ENCODE data around the gene THOC6. TPM values are rescaled to one million over a fixed set of nuclear protein-coding genes. Genes with fewer than 3 reads are reported as not detected.

Gene THOC6
- total and polyA plus RNA-seq, 9 of the 15 experiments (the other 6 are each of a cell fraction or from before 2014, with no cell fraction given): 2.5 to 65.4 (median 42.3) TPM

DNA sequence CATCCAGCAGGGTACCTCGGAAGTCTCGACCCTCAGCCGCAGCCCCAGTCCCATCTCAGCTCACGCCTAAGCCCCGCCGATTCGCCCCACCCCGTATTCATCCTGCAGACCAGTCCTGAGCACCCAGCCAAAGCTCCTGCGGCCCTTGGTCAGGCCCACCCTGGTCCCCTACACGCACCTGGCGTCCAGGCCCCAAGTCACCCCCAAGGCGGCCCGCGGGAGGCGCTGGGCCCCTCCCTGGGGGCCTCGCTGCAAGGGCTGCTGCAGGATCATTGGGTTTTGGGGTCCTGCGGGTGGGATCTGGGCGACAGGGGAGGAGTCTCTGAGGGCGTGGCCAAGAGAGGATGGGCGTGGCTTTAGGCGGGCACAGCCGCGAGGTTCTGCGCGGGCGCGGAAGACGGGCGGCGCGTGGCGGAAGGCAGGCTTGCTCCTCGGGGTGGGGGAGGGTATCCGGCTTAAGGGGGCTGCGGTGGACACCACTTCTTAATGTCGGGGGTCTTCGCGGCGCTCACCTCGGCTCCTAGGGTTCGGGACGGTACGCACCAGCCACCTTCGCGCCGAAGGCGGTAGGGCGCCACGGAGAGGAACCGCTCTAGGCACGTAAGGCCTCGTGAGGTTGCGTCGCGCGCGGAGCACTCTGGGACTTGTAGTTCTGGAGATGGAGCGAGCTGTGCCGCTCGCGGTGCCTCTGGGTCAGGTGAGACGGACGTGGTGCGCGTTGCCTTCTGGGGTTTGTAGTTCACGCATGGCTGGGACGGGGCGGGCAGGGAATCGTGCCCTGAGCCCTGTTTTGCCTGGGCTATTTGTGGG is at the start of gene THOC6, which contains the start of gene HCFC1R1 (continued):
- TF ChIP-seq, protein P1, sequence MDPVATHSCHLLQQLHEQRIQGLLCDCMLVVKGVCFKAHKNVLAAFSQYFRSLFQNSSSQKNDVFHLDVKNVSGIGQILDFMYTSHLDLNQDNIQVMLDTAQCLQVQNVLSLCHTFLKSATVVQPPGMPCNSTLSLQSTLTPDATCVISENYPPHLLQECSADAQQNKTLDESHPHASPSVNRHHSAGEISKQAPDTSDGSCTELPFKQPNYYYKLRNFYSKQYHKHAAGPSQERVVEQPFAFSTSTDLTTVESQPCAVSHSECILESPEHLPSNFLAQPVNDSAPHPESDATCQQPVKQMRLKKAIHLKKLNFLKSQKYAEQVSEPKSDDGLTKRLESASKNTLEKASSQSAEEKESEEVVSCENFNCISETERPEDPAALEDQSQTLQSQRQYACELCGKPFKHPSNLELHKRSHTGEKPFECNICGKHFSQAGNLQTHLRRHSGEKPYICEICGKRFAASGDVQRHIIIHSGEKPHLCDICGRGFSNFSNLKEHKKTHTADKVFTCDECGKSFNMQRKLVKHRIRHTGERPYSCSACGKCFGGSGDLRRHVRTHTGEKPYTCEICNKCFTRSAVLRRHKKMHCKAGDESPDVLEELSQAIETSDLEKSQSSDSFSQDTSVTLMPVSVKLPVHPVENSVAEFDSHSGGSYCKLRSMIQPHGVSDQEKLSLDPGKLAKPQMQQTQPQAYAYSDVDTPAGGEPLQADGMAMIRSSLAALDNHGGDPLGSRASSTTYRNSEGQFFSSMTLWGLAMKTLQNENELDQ (CRISPR knock-in tag; IDR thresholded peaks at IDR 0.05; ENCODE audit: borderline replicate concordance): no peak
- no peak for TF ChIP-seq ZNF239 (CRISPR knock-in tag; IDR thresholded peaks at IDR 0.05)
- no peak for TF ChIP-seq DLX4 (CRISPR knock-in tag; IDR thresholded peaks at IDR 0.05)
- no peak for TF ChIP-seq PTRF (tag; IDR thresholded peaks at IDR 0.05)
- TF ChIP-seq, protein P2, sequence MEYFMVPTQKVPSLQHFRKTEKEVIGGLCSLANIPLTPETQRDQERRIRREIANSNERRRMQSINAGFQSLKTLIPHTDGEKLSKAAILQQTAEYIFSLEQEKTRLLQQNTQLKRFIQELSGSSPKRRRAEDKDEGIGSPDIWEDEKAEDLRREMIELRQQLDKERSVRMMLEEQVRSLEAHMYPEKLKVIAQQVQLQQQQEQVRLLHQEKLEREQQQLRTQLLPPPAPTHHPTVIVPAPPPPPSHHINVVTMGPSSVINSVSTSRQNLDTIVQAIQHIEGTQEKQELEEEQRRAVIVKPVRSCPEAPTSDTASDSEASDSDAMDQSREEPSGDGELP (CRISPR knock-in tag; IDR thresholded peaks at IDR 0.05; ENCODE audit: borderline replicate concordance): peak; percentile 90
- peak; percentile 58; the same call in 1 of the 2 replicates for TF ChIP-seq KAT7 (CRISPR knock-in tag; IDR thresholded peaks at IDR 0.05; ENCODE audit: borderline replicate concordance)
- TF ChIP-seq HNRNPL (IDR thresholded peaks at IDR 0.05; ENCODE audit: low read depth, low read length): 0 out of 2 replicates have a peak, but pooled peaks have one; percentile 45
- 0 out of 2 replicates have a peak, but pooled peaks have one; percentile 59 for TF ChIP-seq ZNF583 (CRISPR knock-in tag; IDR thresholded peaks at IDR 0.05)
- TF ChIP-seq CREB1 (IDR thresholded peaks at IDR 0.05): peak; percentile 90
- TF ChIP-seq CREB1 (CRISPR knock-in tag; IDR thresholded peaks at IDR 0.05): peak; percentile 93
- TF ChIP-seq KLF6 (CRISPR knock-in tag; IDR thresholded peaks at IDR 0.05; ENCODE audit: borderline replicate concordance): no peak
- peak; percentile 90 to 92 for TF ChIP-seq NRF1 (conservative IDR thresholded peaks at IDR 0.05 in 1 of 2, IDR thresholded peaks at IDR 0.05 in 1 of 2)
- no peak for TF ChIP-seq TRIM28 (IDR thresholded peaks at IDR 0.05)
- peak; percentile 7; the same call in 1 of the 2 replicates for TF ChIP-seq TEAD4 (IDR thresholded peaks at IDR 0.05; ENCODE audit: low read length)
- TF ChIP-seq TEAD4 (CRISPR knock-in tag; IDR thresholded peaks at IDR 0.05; ENCODE audit: borderline replicate concordance): no peak
- TF ChIP-seq, protein P3, sequence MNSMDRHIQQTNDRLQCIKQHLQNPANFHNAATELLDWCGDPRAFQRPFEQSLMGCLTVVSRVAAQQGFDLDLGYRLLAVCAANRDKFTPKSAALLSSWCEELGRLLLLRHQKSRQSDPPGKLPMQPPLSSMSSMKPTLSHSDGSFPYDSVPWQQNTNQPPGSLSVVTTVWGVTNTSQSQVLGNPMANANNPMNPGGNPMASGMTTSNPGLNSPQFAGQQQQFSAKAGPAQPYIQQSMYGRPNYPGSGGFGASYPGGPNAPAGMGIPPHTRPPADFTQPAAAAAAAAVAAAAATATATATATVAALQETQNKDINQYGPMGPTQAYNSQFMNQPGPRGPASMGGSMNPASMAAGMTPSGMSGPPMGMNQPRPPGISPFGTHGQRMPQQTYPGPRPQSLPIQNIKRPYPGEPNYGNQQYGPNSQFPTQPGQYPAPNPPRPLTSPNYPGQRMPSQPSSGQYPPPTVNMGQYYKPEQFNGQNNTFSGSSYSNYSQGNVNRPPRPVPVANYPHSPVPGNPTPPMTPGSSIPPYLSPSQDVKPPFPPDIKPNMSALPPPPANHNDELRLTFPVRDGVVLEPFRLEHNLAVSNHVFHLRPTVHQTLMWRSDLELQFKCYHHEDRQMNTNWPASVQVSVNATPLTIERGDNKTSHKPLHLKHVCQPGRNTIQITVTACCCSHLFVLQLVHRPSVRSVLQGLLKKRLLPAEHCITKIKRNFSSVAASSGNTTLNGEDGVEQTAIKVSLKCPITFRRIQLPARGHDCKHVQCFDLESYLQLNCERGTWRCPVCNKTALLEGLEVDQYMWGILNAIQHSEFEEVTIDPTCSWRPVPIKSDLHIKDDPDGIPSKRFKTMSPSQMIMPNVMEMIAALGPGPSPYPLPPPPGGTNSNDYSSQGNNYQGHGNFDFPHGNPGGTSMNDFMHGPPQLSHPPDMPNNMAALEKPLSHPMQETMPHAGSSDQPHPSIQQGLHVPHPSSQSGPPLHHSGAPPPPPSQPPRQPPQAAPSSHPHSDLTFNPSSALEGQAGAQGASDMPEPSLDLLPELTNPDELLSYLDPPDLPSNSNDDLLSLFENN (IDR thresholded peaks at IDR 0.05; ENCODE audit: low read depth in 2 of 2, low read length in 2 of 2): peak in 1 of 2 experiments; percentile 56; a peak in 1 of 4 replicates
- TF ChIP-seq E2F3 (CRISPR knock-in tag; IDR thresholded peaks at IDR 0.05): peak; percentile 72; the same call in 1 of the 2 replicates
- peak; percentile 64 for TF ChIP-seq U2AF1 (optimal IDR thresholded peaks at IDR 0.05; ENCODE audit: low read depth, low read length)
- 0 out of 2 replicates have a peak, but pooled peaks have one; percentile 45 for TF ChIP-seq ZNF584 (CRISPR knock-in tag; IDR thresholded peaks at IDR 0.05; ENCODE audit: low read depth)

Measured in K562 (cell line).